DND-41 (cell line): ENCODE data around the gene AMFR.

ENCODE experiments used
- ATAC-seq: fragments of 200-7000 bp; cut with Tn5 transposase; 3 replicates; pipeline ENCODE4 v1.9.1; 2021; ENCODE audit warnings: low read depth; ENCODE audit not compliant: insufficient read depth
- DNase-seq: peaks from one replicate; pipeline ENCODE4 v3.0.0-alpha.2; 2020
- H2AFZ ChIP-seq: 2 replicates; pipeline ENCODE4 v1.6.0; 2012; ENCODE audit warnings: low read depth, low read length
- H3K27ac ChIP-seq: 2 replicates; pipeline ENCODE4 v1.5.1; 2012; ENCODE audit warnings: low read length, inconsistent platforms
- H3K27me3 ChIP-seq: fragments of 200-600 bp; sonication (generic); 2 replicates; pipeline ENCODE4 v1.6.0; 2012; ENCODE audit warnings: low read length, mild to moderate bottlenecking, inconsistent platforms; ENCODE audit not compliant: insufficient read depth, poor library complexity
- H3K36me3 ChIP-seq: 2 replicates; pipeline ENCODE4 v1.5.1; 2012; ENCODE audit warnings: low read length, inconsistent platforms; ENCODE audit not compliant: insufficient read depth
- H3K4me1 ChIP-seq: 2 replicates; pipeline ENCODE4 v1.5.1; 2012; ENCODE audit warnings: mild to moderate bottlenecking, low read length; ENCODE audit not compliant: insufficient read depth
- H3K4me2 ChIP-seq: 2 replicates; pipeline ENCODE4 v1.6.0; 2012; ENCODE audit warnings: mild to moderate bottlenecking, moderate library complexity, low read length, inconsistent platforms; ENCODE audit not compliant: insufficient read depth
- H3K4me3 ChIP-seq, 2 experiments: fragments of 200-600 bp in 1 of 2; shearing (Covaris generic) in 1 of 2; 2 replicates each; pipeline ENCODE4 v1.5.1; 2012 to 2016; ENCODE audit warnings: inconsistent platforms in 2 of 2, low read length in 2 of 2, mild to moderate bottlenecking in 2 of 2, low read depth in 1 of 2, moderate library complexity in 1 of 2
- H3K79me2 ChIP-seq: 2 replicates; pipeline ENCODE4 v1.6.0; 2012; ENCODE audit warnings: low read length, inconsistent platforms; ENCODE audit not compliant: insufficient read depth
- H3K9ac ChIP-seq: 2 replicates; pipeline ENCODE4 v1.6.0; 2012; ENCODE audit warnings: low read depth, mild to moderate bottlenecking, inconsistent platforms, low read length, moderate library complexity
- H3K9me3 ChIP-seq: 2 replicates; pipeline ENCODE4 v1.5.1; 2012; ENCODE audit warnings: low read length, moderate library complexity, mild to moderate bottlenecking, inconsistent platforms; ENCODE audit not compliant: insufficient read depth, severe bottlenecking
- H4K20me1 ChIP-seq: 2 replicates; pipeline ENCODE4 v1.6.0; 2012; ENCODE audit warnings: low read length; ENCODE audit not compliant: insufficient read depth
- CTCF ChIP-seq: IDR thresholded peaks from 2 replicates; pipeline ENCODE4 v1.5.1; 2012; ENCODE audit warnings: borderline replicate concordance, low read length, moderate library complexity, mild to moderate bottlenecking; ENCODE audit not compliant: poor library complexity, severe bottlenecking; ENCODE audit errors: extremely low read depth
- EZH2 ChIP-seq: IDR thresholded peaks from 3 replicates; pipeline ENCODE4 v1.6.1; 2012; ENCODE audit warnings: borderline replicate concordance, low read depth, mild to moderate bottlenecking, moderate library complexity, low read length, inconsistent platforms; ENCODE audit not compliant: severe bottlenecking

AMFR gene

GRCh38 chr16:56356276-56357240 lies 68.8 kb downstream of the AMFR start:
- Histone ChIP-seq H3K9me3 (no peaks in the 10 kb centered on the region), H3K27me3 (no peaks in the 10 kb centered on the region), H3K36me3 (peaks cover 12% of the 10 kb centered on the region), H3K4me2 (no peak overlapping the region), H3K79me2 (no peaks in the 10 kb centered on the region), H3K4me3 (no peak overlapping the region), H3K27ac (no peak overlapping the region), H2AFZ (no peak overlapping the region), H4K20me1 (no peaks in the 10 kb centered on the region; the same call in 1 of the 2 replicates), H3K4me1 (no peaks in the 10 kb centered on the region), H3K9ac (no peak overlapping the region)
- ATAC-seq (no peak), DNase-seq (no peak)
- TF ChIP-seq EZH2 (no peak), CTCF (no peak)

- Histone ChIP-seq H2AFZ (no peak overlapping the region), H4K20me1 (no peaks in the 10 kb centered on the region; the same call in 1 of the 2 replicates), H3K4me1 (no peaks in the 10 kb centered on the region), H3K9ac (no peak overlapping the region), H3K27me3 (no peaks in the 10 kb centered on the region), H3K4me2 (no peak overlapping the region), H3K36me3 (peaks cover 7% of the 10 kb centered on the region), H3K27ac (no peak overlapping the region), H3K79me2 (no peaks in the 10 kb centered on the region), H3K4me3 (no peak overlapping the region), H3K9me3 (no peaks in the 10 kb centered on the region)
- DNase-seq (no peak), ATAC-seq (no peak)
- no peak for TF ChIP-seq CTCF
- no peak for TF ChIP-seq EZH2
Measured at GRCh38 chr16:56355786-56356275, 69.5 kb downstream of the AMFR start.

GRCh38 chr16:56355221-56355620 lies 70.1 kb downstream of the AMFR start:
- Histone ChIP-seq H4K20me1 (no peaks in the 10 kb centered on the region; the same call in 1 of the 2 replicates), H3K9ac (no peak overlapping the region), H3K27ac (no peak overlapping the region), H3K27me3 (no peaks in the 10 kb centered on the region), H3K4me2 (no peak overlapping the region), H3K9me3 (no peaks in the 10 kb centered on the region), H3K79me2 (no peaks in the 10 kb centered on the region), H3K4me1 (no peaks in the 10 kb centered on the region), H2AFZ (no peak overlapping the region), H3K4me3 (no peak overlapping the region), H3K36me3 (peaks cover under 1% of the 10 kb centered on the region)
- no peak for DNase-seq
- TF ChIP-seq EZH2 = no peak
- TF ChIP-seq CTCF = no peak
- ATAC-seq = no peak
